Tibial artery (tissue), 4 donors: ENCODE measurements around the gene SLC6A16.

ENCODE experiments used
- DNase-seq, 2 donors: peaks; one replicate each; pipeline ENCODE4 v3.0.0-alpha.2; 2019
- H3K27ac ChIP-seq, 2 donors: fragments of 200-600 bp; sonication (generic) in 1 of 2; 1 replicate in 1 of 2; 2 replicates in 1 of 2; pipeline ENCODE4 v1.5.1; 2018 to 2019; ENCODE audit warnings: mild to moderate bottlenecking in 1 of 2
- H3K27me3 ChIP-seq, 2 donors: fragments of 200-600 bp; sonication (generic) in 1 of 2; one replicate each; pipeline versions ENCODE4 v1.5.1 to v1.6.0; 2016 to 2019
- H3K36me3 ChIP-seq, 3 donors: fragments of 200-600 bp; sonication (generic) in 2 of 3; one replicate each; pipeline ENCODE4 v1.5.1; 2016 to 2019; ENCODE audit warnings: mild to moderate bottlenecking in 2 of 3
- H3K4me1 ChIP-seq, 4 donors: fragments of 200-600 bp; sonication (generic) in 2 of 4; 1 replicate in 3 of 4; 2 replicates in 1 of 4; pipeline ENCODE4 v1.5.1; 2016 to 2019
- H3K4me3 ChIP-seq, 2 donors: fragments of 200-600 bp; sonication (generic) in 1 of 2; 1 replicate in 1 of 2; 2 replicates in 1 of 2; pipeline ENCODE4 v1.5.1; 2018 to 2019; ENCODE audit warnings: mild to moderate bottlenecking in 2 of 2
- H3K9me3 ChIP-seq, 3 donors: fragments of 200-600 bp; sonication (generic) in 1 of 3; one replicate each; pipeline ENCODE4 v1.5.1; 2016 to 2019
- CTCF ChIP-seq, 2 experiments: fragments of 200-600 bp in 1 of 2; fragments of 450-650 bp in 1 of 2; IDR thresholded peaks; one replicate each; pipeline ENCODE4 v1.5.1; 2017 to 2019; ENCODE audit warnings: antibody characterized with exemption in 2 of 2, mild to moderate bottlenecking in 1 of 2, moderate library complexity in 1 of 2
- intact Hi-C: fragments of 100-400 bp; cut with DNase I; formaldehyde crosslinking; loops from one replicate; pipeline ENCODE4 v1.15.0; 2023; ENCODE audit warnings: low total_unique reads

Gene SLC6A16

GRCh38 chr19:49343123-49343522 is 18.1 kb upstream of the SLC6A16 start:
- DNase-seq = peak in 1 of 2 donors; percentile 49
- Histone ChIP-seq H3K27ac (no peak overlapping the region), H3K9me3 (no peaks in the 10 kb centered on the region), H3K4me1 (peaks cover 0 to 27% (median 16%) of the 10 kb centered on the region in 4 donors), H3K4me3 (no peak overlapping the region), H3K36me3 (peaks cover 62 to 75% (median 64%) of the 10 kb centered on the region in 3 donors), H3K27me3 (no peaks in the 10 kb centered on the region)
- intact Hi-C loops = loop anchor here (10.0 kb wide), 1 partner anchor 78 kb away; no protein-coding TSS in a partner anchor
- no peak for TF ChIP-seq CTCF (IDR thresholded peaks at IDR 0.05)

GRCh38 chr19:49342291-49342721 is 17.3 kb upstream of the SLC6A16 start:
- peak in 1 of 2 donors; percentile 61 for DNase-seq
- no peak for TF ChIP-seq CTCF (IDR thresholded peaks at IDR 0.05)
- Histone ChIP-seq H3K36me3 (peaks cover 58 to 67% (median 61%) of the 10 kb centered on the region in 3 donors), H3K9me3 (no peaks in the 10 kb centered on the region), H3K27me3 (no peaks in the 10 kb centered on the region), H3K4me1 (peaks cover 0 to 30% (median 18%) of the 10 kb centered on the region in 4 donors), H3K27ac (no peak overlapping the region), H3K4me3 (no peak overlapping the region)
- intact Hi-C loops = loop anchor here (10.0 kb wide), 1 partner anchor 78 kb away; no protein-coding TSS in a partner anchor

- Histone ChIP-seq H3K9me3 (no peaks in the 10 kb centered on the region), H3K4me3 (peak overlapping the region in 1 of 2 donors; percentile 52), H3K27ac (peak overlapping the region; percentile 85 to 96), H3K4me1 (peaks cover 0 to 30% (median 18%) of the 10 kb centered on the region in 4 donors), H3K36me3 (peaks cover 46 to 55% (median 49%) of the 10 kb centered on the region in 3 donors), H3K27me3 (no peaks in the 10 kb centered on the region)
- intact Hi-C loops = loop anchor here (10.0 kb wide), 1 partner anchor 76 kb away; no protein-coding TSS in a partner anchor
- DNase-seq = peak in 1 of 2 donors; percentile 65
- TF ChIP-seq CTCF (IDR thresholded peaks at IDR 0.05) = no peak
Observed at GRCh38 chr19:49340865-49341718, 16.1 kb upstream of the SLC6A16 start.

- Histone ChIP-seq H3K27ac (peak overlapping the region; percentile 85 to 96), H3K9me3 (no peaks in the 10 kb centered on the region), H3K36me3 (peaks cover 40 to 53% (median 42%) of the 10 kb centered on the region in 3 donors), H3K4me3 (peak overlapping the region; percentile 52 to 77), H3K27me3 (no peaks in the 10 kb centered on the region), H3K4me1 (peaks cover 0 to 30% (median 18%) of the 10 kb centered on the region in 4 donors)
- intact Hi-C loops = loop anchor here (10.0 kb wide), 1 partner anchor 75 kb away; no protein-coding TSS in a partner anchor
- TF ChIP-seq CTCF (IDR thresholded peaks at IDR 0.05) = no peak
- peak; percentile 80 to 97 for DNase-seq
Observed at GRCh38 chr19:49340069-49340864, 15.3 kb upstream of the SLC6A16 start.

- H3K27me3 ChIP-seq = no peaks in the 10 kb centered on the region
- H3K27ac ChIP-seq = peak overlapping the region; percentile 85 to 96
- intact Hi-C loops = loop anchor here (10.0 kb wide), 1 partner anchor 75 kb away; no protein-coding TSS in a partner anchor
- DNase-seq = peak; percentile 91 to 97
- peaks cover 0 to 30% (median 18%) of the 10 kb centered on the region in 4 donors for H3K4me1 ChIP-seq
- H3K36me3 ChIP-seq = peaks cover 32 to 52% (median 34%) of the 10 kb centered on the region in 3 donors
- peak overlapping the region; percentile 52 to 77 for H3K4me3 ChIP-seq
- no peaks in the 10 kb centered on the region for H3K9me3 ChIP-seq
- no peak for TF ChIP-seq CTCF (IDR thresholded peaks at IDR 0.05)
Observed at GRCh38 chr19:49339301-49340068, 14.5 kb upstream of the SLC6A16 start.
